Measurements from ENCODE around the gene CYP2C18. TPM values are rescaled to one million over a fixed set of nuclear protein-coding genes. Genes with fewer than 3 reads are reported as not detected.

The CYP2C18 gene
- total RNA-seq, 1 experiment from 2014 or later: not detected

GRCh38 chr10:94784256-94784655 lies 100.7 kb downstream of the CYP2C18 start:
- Histone ChIP-seq H3K4me3 (ENCODE audit: low read depth, low read length, poor library complexity, severe bottlenecking) (no peak overlapping the region), H3K36me3 (ENCODE audit: insufficient read depth, low read length, poor library complexity, severe bottlenecking) (no peaks in the 10 kb centered on the region), H3K27ac (ENCODE audit: low read depth, low read length, poor library complexity, severe bottlenecking) (no peak overlapping the region), H3K9me3 (ENCODE audit: low read depth, low read length, poor library complexity, severe bottlenecking) (no peaks in the 10 kb centered on the region), H3K4me1 (ENCODE audit: insufficient read depth, low read length, poor library complexity, severe bottlenecking) (no peaks in the 10 kb centered on the region), H3K27me3 (replicated peaks; ENCODE audit: insufficient read depth, low read depth, low read length, poor library complexity) (no peaks in the 10 kb centered on the region)
- no peak for DNase-seq (ENCODE audit: low spot score)
- POLR2A ChIA-PET (ENCODE audit: low non-redundant PET): no interaction called here
- TF ChIP-seq CTCF (conservative IDR thresholded peaks at IDR 0.05; ENCODE audit: low read depth, low read length) (no peak), EZH2 (IDR thresholded peaks at IDR 0.05; ENCODE audit: borderline replicate concordance, low read depth, low read length, poor library complexity, severe bottlenecking) (no peak)
- CTCF ChIA-PET: no interaction called here
- no TSS peak for BruUV-seq (replicated peaks)
- intact Hi-C loops (cut with micrococcal nuclease; ENCODE audit: unreplicated experiment): no loop called here

- intact Hi-C loops (cut with micrococcal nuclease; ENCODE audit: unreplicated experiment): no loop called here
- no TSS peak for BruUV-seq (replicated peaks)
Measured at GRCh38 chr10:94785211-94785610, 101.7 kb downstream of the CYP2C18 start.

More at GRCh38 chr10:94785211-94785610, 101.7 kb downstream of the CYP2C18 start:
- no peaks in the 10 kb centered on the region for H3K27me3 ChIP-seq (replicated peaks; ENCODE audit: insufficient read depth, low read depth, low read length, poor library complexity)
- no peak for DNase-seq (ENCODE audit: low spot score)
- no peaks in the 10 kb centered on the region for H3K4me1 ChIP-seq (ENCODE audit: insufficient read depth, low read length, poor library complexity, severe bottlenecking)
- POLR2A ChIA-PET (ENCODE audit: low non-redundant PET): no interaction called here
- H3K9me3 ChIP-seq (ENCODE audit: low read depth, low read length, poor library complexity, severe bottlenecking): no peaks in the 10 kb centered on the region
- H3K36me3 ChIP-seq (ENCODE audit: insufficient read depth, low read length, poor library complexity, severe bottlenecking): no peaks in the 10 kb centered on the region
- CTCF ChIA-PET: no interaction called here
- TF ChIP-seq EZH2 (IDR thresholded peaks at IDR 0.05; ENCODE audit: borderline replicate concordance, low read depth, low read length, poor library complexity, severe bottlenecking): no peak
- no peak for TF ChIP-seq CTCF (conservative IDR thresholded peaks at IDR 0.05; ENCODE audit: low read depth, low read length)
- H3K27ac ChIP-seq (ENCODE audit: low read depth, low read length, poor library complexity, severe bottlenecking): no peak overlapping the region
- H3K4me3 ChIP-seq (ENCODE audit: low read depth, low read length, poor library complexity, severe bottlenecking): no peak overlapping the region

Other genes starting within 250 kb of the CYP2C18 start
- 177 and 181 TPM in 2 replicates for gene HELLS, start 137.9 kb upstream of the CYP2C18 start, total RNA-seq (2021)
- gene CYP2C19, start 79.0 kb downstream of the CYP2C18 start, total RNA-seq (2021): 0.17 TPM in 1 of 2 replicates, not detected in the other

Measured in A673 (cell line).